Retinal pigment epithelial cell (primary cell): ENCODE results near the gene EHBP1L1.

Source experiments
- DNase-seq: peaks from one replicate; pipeline ENCODE4 v3.0.0-alpha.2; 2010; ENCODE audit warnings: low read depth
- H3K4me3 ChIP-seq: 2 replicates; pipeline ENCODE4 v1.5.1; 2011; ENCODE audit warnings: mild to moderate bottlenecking, low read length, control low read depth, moderate library complexity
- TF ChIP-seq, protein P1 (sequence below): conservative IDR thresholded peaks from 2 replicates; pipeline ENCODE4 v1.5.1; 2011; ENCODE audit warnings: low read depth, low read length, control low read depth, inconsistent platforms

EHBP1L1 gene

GRCh38 chr11:65554057-65554818 is 21.6 kb upstream of the EHBP1L1 start:
- DNase-seq, result no peak
- no peak overlapping the region for H3K4me3 ChIP-seq
- TF ChIP-seq, protein P1, sequence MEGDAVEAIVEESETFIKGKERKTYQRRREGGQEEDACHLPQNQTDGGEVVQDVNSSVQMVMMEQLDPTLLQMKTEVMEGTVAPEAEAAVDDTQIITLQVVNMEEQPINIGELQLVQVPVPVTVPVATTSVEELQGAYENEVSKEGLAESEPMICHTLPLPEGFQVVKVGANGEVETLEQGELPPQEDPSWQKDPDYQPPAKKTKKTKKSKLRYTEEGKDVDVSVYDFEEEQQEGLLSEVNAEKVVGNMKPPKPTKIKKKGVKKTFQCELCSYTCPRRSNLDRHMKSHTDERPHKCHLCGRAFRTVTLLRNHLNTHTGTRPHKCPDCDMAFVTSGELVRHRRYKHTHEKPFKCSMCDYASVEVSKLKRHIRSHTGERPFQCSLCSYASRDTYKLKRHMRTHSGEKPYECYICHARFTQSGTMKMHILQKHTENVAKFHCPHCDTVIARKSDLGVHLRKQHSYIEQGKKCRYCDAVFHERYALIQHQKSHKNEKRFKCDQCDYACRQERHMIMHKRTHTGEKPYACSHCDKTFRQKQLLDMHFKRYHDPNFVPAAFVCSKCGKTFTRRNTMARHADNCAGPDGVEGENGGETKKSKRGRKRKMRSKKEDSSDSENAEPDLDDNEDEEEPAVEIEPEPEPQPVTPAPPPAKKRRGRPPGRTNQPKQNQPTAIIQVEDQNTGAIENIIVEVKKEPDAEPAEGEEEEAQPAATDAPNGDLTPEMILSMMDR, result no peak

GRCh38 chr11:65554842-65555430 is 20.9 kb upstream of the EHBP1L1 start:
- DNase-seq, result no peak
- no peak overlapping the region for H3K4me3 ChIP-seq
- TF ChIP-seq, protein P1, result no peak

DNA sequence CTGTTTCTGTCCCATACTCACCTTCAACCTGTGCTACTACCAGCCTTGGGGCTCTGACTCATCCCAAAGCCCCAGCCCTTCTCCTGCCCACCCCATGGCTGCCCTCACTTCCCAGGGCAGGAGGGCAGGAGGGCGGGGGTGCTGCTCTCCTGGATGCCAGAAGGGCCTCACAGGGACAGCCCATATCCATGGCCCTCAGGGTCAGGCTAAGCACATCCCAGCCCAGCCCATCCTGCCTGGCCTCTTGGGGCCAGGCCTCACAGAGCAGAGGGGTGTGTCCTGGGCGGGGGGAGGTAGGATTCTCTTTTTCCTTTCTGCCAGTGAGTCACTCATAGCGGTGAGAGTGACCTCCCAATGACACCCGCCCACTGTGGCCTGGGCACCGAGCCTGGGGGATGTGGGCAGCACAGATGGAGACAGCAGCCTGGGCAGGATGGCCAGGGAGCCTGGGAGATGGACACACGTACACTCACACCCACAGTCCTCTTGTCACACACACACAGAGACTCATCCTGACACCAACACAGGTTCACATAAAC is 20.1 kb upstream of the EHBP1L1 start:
- TF ChIP-seq, protein P1, result no peak
- no peak for DNase-seq
- peak overlapping the region; percentile 68 for H3K4me3 ChIP-seq

- DNase-seq, result no peak
- peak overlapping the region; percentile 68 for H3K4me3 ChIP-seq
- TF ChIP-seq, protein P1, result no peak
Measured at GRCh38 chr11:65556470-65557279, 19.2 kb upstream of the EHBP1L1 start.

DNA sequence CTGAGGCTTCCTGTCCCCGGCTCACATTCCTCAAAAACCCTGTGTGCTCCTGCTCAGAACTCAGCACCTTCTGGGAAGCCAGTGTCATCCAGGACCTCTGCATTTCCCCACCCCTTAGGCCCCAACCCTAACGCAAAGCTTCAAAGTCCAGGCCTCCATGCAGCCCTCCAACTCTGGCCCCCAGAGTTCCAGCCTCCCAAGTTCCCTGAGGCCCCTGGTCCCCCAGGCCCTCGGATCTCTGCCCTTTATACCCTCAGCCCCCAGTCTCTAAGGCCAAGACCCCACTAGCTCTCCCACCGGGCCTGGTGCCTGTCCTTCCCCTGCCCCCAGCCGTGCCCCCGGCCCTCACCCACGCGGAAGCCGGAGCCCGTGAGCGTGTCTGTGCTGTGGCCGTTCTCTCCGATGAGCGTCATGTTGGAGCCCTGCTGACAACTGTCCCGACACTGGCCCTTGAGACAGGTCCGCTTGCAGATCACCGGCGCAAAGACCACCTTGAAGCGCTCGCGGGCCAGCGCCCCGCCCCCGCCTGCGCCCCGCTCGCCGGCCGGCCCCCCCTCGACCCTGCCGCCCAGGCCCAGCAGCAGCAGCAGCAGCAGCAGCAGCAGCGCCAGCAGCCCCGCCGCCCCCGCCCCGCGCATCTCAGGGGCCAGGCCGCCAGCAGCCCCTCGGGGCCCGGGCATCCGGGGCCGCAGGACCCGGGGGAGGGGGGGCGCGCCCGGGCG is 18.4 kb upstream of the EHBP1L1 start:
- no peak for DNase-seq
- peak overlapping the region; percentile 68 for H3K4me3 ChIP-seq
- TF ChIP-seq, protein P1, result no peak

DNA sequence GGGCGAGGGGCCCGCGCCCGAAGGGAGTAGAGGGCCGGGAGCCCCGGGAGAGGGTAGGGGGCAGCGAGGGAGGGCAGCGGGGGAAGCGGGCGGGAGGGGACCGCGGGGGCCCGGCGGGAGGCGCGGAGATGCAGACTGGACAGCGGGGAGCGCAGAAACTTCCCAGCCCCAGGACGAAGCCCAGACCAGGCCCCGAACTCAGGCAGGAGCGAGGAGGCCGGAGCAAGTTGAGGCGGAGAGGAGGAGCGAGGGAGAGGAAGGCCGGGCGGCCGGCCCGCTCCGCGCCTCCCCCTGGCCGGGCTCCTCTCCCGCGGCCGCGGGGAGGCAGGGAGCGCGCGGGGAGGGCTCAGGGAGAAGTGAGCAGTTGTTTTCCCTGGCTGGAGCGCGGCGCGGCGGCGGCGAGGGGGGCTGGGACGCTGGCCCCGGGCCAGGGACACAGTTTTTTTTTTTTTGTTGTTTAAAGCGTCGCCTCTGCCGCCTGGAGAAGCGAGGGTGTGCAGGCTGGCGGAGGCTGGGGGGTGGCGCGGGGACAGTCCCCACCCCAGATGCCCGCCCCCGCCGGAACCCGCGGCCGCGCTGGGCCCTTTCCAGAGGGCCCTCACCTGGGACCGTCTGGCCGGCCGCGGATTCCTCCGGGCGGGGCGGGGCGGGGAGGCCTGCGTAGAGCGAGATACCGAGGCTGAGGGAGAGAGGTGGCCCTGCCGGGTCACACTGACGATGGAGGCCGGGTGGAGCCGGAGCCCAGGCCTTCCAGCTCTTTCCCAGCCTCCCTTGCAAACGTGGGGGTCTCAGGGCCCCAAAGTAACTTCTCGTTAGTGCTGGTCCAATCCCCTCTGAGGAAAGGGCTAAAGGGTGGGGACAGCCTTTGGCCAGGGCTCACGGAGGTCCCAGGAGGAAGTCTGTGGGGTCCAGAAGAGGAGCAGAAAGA is 17.6 kb upstream of the EHBP1L1 start, which contains the start of gene LTBP3:
LTBP3 (minus strand) TSS at position 358 of the 928 bp plus-strand sequence. CDS start 400 bp downstream, outside the sequence.
- TF ChIP-seq, protein P1, result no peak
- no peak for DNase-seq
- peak within 1 kb of the TSS; percentile 68 for H3K4me3 ChIP-seq
